ENCODE data around the gene ARSB. TPM values are rescaled to one million over a fixed set of nuclear protein-coding genes. Genes with fewer than 3 reads are reported as not detected.

ARSB gene
- total and polyA plus RNA-seq, 9 of the 15 experiments (the other 6 are each of a cell fraction or from before 2014, with no cell fraction given), result 0.52 to 4.6 (median 2.4) TPM

DNA sequence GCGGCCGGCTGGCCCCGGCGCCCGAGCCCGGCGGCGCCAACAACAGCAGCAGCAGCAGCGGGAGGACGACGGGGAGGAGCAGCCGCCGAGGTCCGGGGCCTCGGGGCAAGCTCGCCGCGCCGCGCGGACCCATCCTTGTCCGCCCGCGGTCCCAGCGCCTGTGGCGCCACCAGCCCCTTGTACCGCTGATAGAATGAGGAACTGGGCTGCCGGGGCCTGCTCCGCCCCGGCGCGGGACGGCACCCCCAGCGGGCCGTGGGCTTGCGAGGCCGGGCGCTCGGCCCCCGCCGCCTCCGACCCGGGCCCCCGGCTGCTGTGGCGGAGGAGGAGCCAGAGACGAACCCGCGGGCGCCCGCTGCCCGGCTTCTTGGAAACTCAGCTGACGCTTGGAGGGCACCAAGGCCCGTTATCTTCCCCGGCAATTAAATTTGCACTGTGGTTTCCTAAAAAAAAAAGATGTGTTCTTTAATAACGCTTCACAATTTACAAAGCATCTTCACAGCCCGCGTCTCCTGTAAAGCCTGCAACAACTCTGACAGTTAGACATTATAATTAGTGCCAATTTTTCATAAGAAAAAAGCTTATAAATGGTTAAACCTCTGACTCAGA is at the start of gene ARSB (continued):
- TF ChIP-seq ZNF277 (CRISPR knock-in tag; IDR thresholded peaks at IDR 0.05; ENCODE audit: borderline replicate concordance) (no peak), KDM5B (IDR thresholded peaks at IDR 0.05; ENCODE audit: insufficient replicate concordance, low read depth, low read length) (no peak), KHSRP (IDR thresholded peaks at IDR 0.05) (no peak), MEF2A (IDR thresholded peaks at IDR 0.05; ENCODE audit: control insufficient read depth, low read depth, low read length) (no peak), NEUROD1 (IDR thresholded peaks at IDR 0.05; ENCODE audit: borderline replicate concordance, low read depth, low read length, partially characterized antibody) (no peak), RFX1 (IDR thresholded peaks at IDR 0.05) (no peak), PRPF4 (IDR thresholded peaks at IDR 0.05; ENCODE audit: insufficient read depth, low read depth, low read length, poor library complexity, severe bottlenecking) (no peak), TEAD1 (CRISPR knock-in tag; IDR thresholded peaks at IDR 0.05) (no peak), MXI1 (IDR thresholded peaks at IDR 0.05; ENCODE audit: low read depth, low read length) (no peak), PRMT5 (CRISPR knock-in tag; IDR thresholded peaks at IDR 0.05) (no peak), ZNF830 (CRISPR knock-in tag; IDR thresholded peaks at IDR 0.05) (no peak), ZNF217 (CRISPR knock-in tag; IDR thresholded peaks at IDR 0.05) (no peak), IFI16 (CRISPR knock-in tag; IDR thresholded peaks at IDR 0.05) (no peak), ARID2 (IDR thresholded peaks at IDR 0.05) (no peak), POLR2B (IDR thresholded peaks at IDR 0.05; ENCODE audit: low read depth, partially characterized antibody) (no peak), CBX1 (IDR thresholded peaks at IDR 0.05; ENCODE audit: low read depth) (no peak)
- TF ChIP-seq, protein P1, sequence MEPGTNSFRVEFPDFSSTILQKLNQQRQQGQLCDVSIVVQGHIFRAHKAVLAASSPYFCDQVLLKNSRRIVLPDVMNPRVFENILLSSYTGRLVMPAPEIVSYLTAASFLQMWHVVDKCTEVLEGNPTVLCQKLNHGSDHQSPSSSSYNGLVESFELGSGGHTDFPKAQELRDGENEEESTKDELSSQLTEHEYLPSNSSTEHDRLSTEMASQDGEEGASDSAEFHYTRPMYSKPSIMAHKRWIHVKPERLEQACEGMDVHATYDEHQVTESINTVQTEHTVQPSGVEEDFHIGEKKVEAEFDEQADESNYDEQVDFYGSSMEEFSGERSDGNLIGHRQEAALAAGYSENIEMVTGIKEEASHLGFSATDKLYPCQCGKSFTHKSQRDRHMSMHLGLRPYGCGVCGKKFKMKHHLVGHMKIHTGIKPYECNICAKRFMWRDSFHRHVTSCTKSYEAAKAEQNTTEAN (CRISPR knock-in tag; IDR thresholded peaks at IDR 0.05), result no peak
- TF ChIP-seq, protein P2, sequence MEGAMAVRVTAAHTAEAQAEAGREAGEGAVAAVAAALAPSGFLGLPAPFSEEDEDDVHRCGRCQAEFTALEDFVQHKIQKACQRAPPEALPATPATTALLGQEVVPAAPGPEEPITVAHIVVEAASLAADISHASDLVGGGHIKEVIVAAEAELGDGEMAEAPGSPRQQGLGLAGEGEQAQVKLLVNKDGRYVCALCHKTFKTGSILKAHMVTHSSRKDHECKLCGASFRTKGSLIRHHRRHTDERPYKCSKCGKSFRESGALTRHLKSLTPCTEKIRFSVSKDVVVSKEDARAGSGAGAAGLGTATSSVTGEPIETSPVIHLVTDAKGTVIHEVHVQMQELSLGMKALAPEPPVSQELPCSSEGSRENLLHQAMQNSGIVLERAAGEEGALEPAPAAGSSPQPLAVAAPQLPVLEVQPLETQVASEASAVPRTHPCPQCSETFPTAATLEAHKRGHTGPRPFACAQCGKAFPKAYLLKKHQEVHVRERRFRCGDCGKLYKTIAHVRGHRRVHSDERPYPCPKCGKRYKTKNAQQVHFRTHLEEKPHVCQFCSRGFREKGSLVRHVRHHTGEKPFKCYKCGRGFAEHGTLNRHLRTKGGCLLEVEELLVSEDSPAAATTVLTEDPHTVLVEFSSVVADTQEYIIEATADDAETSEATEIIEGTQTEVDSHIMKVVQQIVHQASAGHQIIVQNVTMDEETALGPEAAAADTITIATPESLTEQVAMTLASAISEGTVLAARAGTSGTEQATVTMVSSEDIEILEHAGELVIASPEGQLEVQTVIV (CRISPR knock-in tag; IDR thresholded peaks at IDR 0.05; ENCODE audit: borderline replicate concordance), result no peak
- TF ChIP-seq, protein P3, sequence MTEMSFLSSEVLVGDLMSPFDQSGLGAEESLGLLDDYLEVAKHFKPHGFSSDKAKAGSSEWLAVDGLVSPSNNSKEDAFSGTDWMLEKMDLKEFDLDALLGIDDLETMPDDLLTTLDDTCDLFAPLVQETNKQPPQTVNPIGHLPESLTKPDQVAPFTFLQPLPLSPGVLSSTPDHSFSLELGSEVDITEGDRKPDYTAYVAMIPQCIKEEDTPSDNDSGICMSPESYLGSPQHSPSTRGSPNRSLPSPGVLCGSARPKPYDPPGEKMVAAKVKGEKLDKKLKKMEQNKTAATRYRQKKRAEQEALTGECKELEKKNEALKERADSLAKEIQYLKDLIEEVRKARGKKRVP (CRISPR knock-in tag; IDR thresholded peaks at IDR 0.05), result no peak

Data from K562 (cell line).